HG03565 (cell line): Measurements from ENCODE around the gene BCAS3.

Experiments used
- ATAC-seq: cut with Tn5 transposase; IDR thresholded peaks from one replicate; pipeline ENCODE4 v1.9.1; 2021; ENCODE audit warnings: mild to moderate bottlenecking, moderate library complexity; ENCODE audit not compliant: unreplicated experiment

Gene BCAS3

DNA sequence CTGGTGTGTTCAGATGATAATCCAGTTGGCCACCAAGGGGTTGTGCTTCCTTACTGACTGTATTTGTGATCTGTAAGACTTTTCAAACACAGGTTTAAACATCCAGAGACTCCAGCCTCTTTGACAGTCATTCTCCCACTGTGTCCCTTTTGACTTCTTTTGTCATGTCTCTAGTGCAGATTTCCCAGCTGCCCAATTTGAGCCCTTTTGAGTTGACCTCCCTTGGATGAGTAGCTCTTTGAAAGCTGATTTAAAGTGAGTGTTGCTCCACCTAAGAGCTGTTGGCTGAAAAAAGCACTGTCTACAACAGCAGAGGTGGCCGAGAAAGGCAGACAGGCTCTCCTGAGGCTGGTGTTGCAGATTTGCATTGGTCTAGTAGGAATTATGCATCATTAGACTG, 533.6 kb downstream of the BCAS3 start:
- no peak for ATAC-seq

DNA sequence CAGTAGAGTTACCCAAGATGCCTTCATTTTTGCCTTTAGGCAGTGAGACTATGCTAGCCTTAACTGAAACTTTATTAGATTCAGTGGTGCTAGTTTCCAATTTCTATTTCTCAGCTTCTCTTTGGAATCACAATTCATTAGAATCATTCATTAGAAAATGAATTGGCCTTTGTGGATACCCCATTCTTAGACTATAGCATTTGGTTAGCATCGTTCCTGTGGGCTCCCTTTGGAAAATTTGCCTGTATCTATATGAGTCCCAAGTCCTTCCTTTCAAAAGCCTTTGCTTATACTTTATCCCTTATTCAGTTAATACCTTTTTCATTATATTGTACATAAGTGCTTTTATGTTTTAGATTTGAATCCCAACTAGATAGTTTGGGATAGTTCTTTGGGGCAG, 535.0 kb downstream of the BCAS3 start:
- ATAC-seq: no peak

DNA sequence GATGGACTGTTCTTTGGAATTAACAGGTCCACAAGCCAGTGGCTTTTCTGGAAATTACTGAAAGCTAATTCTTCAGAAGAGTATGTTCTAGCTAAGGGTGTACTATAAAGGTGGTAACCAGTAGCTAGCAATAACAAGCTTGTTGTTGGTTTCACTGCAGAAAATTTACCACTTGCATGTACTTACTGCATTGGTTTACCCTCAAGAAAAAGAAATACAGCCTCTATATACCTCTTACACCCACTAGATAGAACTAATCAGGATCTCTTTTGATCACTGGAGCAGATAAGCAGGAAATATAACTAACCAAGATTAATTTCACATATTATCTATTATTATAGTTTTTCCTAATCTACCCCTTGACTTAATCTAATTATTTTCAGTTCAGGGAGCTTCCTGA, 537.1 kb downstream of the BCAS3 start:
- no peak for ATAC-seq

DNA sequence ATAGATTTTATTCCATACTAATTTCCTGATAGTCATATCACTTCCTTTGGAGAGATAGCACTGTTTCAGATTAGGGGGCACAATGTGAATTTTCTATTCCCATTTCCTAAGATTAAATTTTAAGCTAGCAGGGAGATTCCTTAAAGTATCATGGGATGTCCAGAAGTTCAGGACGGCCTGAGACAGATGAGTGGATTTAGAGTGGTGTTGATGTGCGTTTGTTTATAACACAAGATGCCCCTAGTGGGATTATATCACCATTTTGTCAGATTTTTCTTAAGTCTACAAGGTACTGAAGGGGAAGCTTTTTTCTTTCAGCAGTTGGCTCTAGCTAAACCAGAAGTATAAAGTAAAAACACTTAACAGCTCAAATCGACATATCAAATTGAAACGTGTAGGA, 538.4 kb downstream of the BCAS3 start:
- ATAC-seq: no peak

DNA sequence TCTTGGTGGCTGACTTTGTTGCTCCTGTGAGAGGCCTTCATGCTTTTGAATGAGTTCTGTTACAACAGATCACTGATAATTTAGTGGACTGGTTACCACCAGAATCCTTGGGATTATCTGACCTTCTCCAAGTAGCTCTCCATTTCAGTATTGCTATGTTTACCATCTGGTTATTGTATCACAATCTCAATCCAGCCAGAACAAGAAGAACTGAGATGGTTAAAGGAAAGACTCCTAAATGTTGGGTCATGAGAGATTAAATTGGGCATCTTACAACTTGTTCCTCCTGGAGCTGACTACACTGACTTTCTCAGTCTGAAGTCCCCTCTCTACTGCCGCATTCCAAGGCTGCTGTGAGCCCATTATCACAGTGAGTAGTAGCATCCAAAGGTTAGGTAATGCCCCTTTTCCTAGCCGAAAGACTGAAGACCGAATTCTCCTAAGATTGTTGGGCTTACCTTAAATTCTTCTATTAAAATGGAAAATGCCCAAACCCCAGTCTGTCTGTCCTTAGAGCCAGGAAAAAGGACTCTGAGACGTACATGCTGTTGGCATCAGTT, 540.3 kb downstream of the BCAS3 start:
- no peak for ATAC-seq

DNA sequence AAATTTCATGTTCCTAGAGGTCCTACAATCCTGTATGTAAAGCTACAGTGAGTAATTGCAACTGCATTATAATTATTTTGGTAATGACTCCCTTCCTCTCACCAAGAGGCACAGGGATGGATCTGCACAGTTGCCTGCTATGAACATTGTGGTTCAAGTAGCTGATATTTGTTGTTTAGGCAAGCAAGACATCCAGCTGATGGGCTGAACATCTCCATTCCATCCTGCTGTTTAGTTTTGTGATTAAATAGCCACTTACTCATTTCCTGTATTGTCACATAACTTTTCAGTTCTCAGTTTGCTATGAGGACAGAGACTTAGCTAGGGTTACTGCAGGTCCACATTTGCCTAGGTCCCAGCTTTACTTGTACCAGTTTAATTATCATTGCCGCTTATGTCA, 540.8 kb downstream of the BCAS3 start:
- ATAC-seq: no peak

DNA sequence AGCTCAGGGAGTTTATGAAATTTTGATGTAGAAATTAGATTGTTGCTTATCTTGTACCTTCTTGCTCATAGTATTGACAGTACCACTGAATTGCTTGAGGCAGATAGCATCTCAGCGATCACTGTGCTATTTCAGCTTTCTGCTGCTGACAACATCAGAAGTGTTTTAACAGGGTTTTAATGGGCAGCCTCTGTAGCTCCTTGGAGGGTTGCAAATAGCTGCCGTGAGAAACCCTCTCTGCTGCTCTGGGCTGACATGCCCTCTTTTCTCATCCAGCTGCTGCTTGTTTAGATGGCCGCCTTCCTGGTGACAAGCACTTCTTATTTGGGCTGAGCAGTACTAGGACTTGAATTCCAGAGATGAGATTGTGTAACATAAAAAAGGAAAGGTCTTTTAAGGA, 541.8 kb downstream of the BCAS3 start:
- no peak for ATAC-seq

DNA sequence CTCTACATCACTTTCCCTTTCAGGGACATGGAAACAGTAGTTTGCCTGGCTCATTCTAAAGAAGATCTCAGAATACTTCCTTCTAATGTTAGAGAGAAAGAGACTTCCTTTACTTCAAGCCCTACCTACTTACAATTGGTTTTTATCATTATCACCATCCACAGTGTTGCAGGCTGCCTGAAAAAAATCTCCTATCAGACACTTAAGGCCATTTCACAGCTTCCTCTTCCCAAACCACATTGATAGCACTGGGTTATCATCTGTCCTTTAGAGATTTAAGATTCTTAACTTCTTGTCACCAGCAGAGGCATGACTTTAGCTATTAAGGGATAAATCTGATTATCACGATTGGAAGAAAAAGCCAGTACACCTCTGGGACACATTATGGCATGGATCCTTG, 543.5 kb downstream of the BCAS3 start:
- ATAC-seq: no peak

DNA sequence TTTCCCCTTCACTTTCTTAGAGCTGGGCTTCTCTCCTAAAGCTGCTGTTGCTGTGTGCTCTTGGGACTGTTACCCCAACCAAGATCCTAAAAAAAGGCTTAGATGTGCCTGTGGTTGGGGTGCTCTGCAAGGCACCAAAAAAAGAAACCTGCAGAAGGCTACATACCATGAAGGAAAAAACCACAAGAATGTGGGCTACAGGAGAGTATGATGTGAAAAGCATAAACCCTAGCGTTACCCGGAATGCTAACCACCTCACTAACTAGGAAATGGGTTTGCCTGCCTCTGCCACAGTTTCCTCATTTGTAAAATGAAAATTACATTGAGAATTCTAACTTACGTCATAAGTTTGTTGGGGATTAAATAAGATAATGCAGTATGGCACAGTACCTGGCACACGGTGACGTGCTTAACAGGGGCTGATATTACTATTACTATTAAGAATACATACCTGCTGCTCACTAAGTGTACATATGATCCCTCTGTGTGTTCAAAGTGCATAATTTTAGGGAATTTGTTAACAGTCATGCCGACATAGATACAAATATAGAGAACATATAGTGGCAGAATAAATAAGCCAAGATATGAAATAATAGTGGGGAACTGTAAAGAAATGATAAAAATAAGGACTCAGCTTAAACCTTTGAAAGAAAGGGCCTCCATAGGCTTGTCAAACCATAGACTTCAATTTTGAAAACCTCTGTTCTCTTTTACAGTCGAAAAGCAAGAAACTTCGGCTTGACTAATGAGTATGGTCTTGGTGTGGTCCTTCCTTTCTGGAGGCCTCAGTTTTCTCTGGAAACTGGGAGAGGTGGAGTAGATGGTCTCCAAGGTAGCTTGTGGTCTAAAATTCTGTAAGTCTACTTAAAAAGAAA, 544.2 kb downstream of the BCAS3 start:
- ATAC-seq: no peak

DNA sequence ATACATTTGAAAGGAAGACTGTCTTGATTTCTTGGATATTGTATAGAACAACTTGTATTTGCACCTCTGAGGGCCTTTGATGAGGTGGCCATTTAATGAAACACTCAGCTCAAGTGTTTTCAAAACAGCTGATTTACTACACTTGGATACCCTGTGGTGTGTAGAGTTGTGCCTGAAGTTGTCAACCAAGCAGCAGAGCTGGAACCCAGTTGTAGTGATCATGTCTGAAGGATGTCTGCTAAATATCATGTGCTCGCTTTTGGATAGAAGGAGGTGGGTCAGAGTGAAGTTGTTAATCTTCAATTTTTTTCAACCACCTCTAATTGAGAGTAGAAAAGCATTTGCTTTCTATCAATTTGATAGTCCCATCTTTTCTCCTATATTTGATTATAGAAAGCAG, 546.1 kb downstream of the BCAS3 start:
- ATAC-seq: no peak

DNA sequence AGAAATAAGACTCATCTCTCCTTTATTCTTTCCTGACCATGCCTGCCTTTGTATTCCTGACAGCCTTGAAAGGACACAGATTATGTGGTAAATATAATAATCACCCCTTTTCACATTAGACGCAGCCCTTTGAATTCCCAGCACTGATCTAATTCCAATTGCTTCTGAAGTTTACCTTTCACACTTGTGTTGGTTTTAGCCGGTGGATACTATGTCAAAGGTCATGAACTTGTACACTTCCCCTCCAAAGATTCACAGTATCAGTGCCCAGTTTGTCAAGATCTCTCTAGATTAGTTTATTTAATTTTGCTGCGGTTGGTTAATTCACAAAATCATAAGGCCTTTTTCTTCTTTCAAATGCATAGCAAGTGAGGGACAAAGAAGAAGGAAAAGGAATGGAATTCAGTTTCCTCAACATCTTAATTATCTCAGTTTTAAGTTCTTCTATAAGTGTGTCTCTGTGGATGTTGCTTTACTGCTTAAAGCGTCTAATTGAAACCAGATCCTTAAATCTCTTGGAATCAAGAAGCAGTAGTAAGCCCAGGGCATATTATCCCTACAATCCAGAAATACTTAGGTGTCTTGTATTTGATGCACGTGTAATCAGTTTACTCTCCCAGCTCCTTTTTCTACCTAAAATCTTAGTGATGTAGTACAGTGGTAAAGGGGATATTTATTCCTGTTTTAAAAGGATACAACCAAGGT, 547.7 kb downstream of the BCAS3 start:
- ATAC-seq: no peak

DNA sequence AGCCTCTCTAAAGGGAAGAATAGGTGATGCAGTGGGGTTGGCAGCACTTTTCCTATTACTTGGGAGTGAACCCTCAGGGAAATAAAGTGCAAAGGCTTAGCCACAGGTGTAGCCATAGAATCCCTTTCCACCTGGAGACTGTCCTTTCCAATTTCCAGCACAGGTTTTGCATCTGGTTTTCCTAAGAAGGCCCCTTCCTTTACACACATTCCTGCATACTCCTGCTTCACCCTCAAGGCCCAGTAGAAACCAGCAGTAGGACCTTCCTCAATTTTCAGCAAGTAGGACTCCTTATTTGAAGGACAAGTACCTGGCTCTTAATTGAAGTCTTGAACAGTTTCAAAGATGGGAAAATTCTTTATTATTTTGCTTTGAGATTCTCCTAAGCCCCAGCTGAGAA, 550.2 kb downstream of the BCAS3 start:
- ATAC-seq: no peak

DNA sequence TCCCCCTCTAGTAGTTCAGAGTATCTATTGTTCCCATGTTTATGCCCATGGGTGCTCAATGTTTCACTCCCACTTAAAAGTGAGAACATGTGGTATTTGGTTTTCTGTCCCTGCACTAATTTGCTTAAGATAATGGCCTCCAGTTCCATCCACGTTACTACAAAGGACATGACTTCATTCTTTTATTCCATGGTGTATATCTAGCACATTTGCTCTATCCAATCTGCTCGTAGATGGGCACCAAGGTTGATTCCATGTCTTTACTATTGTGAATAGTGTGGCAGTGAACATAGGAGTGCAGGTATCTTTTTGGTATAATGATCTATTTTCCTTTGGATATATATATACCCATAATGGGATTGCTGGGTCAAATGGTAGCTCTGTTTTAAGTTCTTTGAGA, 552.8 kb downstream of the BCAS3 start:
- no peak for ATAC-seq

DNA sequence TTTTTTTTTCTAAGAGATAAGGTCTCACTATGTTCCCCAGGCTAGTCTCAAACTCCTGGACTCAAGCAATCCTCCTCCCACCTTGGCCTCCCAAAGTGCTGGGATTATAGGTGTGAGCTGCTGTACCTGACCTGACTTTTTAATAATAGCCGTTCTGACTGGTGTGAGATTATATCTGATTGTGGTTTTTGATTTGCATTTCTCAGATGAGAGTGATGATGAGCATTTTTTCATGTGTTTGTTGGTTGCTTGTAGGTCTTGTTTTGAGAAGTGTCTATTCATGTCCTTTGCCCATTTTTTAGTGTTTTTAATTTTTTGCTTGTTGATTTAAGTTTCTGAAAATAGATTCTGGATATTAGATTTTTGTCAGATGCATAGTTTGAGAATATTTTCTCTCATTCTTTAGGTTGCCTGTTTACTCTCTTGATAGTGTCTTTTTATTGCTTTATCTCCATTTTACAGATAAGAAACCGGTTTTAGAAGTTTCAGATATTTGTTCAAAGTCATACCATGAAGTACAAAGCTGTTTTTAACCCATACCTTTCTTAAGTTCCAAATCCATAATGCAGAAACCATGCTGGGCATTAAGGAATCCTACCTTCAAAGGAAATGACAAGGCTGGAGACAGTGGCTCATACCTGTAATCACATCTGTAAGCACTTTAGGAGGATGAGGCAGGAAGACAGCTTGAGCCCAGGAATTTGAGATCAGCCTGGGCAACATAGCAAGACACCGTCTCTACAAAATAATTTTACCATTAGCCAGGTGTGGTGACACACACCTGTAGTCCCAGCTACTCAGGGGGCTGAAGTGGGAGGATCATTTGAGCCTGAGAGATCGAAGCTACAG, 553.5 kb downstream of the BCAS3 start:
- ATAC-seq: no peak

DNA sequence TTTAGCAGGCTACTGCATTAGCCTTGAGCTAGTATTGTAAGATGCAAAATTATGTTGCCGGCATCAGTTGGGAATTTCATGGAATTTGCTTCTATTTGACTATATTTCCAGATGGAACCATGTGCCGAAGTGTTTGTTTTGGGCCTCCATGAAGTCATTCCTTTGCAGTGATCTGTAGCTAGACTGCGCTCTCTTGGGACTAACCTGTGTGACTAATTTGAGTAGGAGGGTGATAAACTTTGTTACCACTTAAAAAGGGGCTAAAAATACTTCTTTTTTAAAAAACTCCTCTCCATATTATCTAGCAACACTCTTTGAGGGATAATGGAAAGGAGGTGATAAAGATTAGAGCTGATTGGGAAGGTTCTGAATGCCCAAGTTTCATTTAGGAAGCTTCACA, 555.2 kb downstream of the BCAS3 start:
- ATAC-seq: no peak

DNA sequence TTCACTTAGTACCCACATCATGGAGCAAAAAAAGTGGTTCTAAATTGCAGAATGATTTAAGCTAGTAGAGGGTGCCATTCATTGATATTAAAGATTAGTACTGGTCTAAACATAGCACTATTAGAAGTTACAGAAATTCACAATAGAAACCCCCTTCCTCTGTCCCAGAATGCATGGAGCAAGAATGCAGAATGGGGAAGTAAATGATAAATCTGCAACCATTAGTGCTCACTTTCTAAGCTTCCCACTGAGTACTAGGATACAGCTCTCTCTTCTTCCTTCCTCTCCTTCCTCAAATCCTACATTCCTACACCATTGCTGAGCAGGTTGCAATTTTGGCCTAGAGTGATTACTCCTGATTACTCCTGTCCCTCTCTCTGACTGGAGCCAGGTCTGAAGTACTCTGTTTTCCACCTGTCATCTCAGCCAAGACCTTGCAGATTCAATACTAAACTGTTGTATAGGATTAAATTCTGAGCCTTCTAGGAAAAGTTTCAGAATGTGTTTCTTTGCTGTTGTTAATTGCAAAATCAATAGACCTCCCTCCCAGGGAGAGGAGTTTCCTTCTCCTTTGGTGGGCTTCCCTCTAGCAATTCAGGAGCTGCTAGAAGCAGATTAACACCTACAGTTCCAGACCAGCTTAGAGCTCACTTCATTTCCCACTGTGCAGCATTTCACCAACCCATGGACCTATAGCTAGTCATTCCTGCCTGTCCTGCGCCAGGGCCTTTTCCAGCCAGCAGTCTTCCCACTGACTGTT, 556.5 kb downstream of the BCAS3 start:
- no peak for ATAC-seq

DNA sequence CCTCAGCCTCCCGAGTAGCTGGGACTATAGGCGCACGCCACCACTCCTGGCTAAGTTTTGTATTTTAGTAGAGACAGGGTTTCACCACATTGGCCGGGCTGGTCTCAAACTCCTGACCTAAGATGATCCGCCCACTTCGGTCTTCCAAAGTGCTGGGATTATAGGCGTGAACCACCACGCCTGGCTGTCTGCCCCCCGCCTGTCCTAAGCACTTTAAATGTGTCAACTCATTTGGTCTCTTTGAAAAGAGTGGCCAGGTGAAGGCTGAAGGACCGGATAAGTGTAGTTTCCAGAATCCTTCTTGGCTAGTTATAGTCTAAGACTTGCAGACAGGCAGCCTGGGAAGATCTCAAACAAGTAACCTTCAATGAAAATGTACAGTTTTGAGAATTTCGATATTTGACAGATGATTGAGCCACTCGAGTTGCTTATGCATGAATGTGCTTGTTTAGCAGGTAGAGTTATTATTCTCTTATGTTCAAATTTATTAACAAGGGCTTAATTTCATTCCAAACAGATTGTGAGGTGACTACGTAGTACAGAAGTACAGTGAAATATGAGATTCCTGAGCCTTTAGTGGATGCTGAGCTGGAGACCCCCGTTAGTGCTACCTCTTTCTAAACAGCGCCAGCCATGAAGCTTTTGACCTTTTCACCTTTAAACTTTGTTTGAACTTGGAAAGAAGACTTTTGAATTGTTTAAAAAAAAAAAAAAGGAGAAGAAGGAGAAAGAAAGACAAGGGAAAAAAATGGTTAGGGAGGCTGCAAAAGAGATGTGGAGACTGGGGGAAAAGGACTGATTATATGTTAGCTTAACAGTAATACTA, 557.6 kb downstream of the BCAS3 start:
- no peak for ATAC-seq

DNA sequence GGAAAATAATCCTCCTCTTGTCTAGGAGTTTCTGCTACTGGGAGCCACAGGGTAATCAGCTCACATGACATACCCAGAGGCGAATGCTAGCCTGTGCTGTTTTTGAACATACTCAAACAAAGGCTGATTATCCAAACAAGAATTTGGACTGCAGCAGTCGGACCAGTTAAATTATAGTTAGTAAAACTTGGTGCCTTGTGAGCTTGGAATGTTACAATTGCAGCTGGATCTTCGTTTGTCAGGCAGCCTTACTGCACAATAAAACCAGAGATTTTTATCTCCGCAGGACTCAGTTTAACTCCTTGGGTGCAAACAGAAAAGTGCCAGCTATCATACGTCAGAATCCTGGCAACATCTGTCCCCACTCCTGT, 558.2 kb downstream of the BCAS3 start:
- no peak for ATAC-seq

DNA sequence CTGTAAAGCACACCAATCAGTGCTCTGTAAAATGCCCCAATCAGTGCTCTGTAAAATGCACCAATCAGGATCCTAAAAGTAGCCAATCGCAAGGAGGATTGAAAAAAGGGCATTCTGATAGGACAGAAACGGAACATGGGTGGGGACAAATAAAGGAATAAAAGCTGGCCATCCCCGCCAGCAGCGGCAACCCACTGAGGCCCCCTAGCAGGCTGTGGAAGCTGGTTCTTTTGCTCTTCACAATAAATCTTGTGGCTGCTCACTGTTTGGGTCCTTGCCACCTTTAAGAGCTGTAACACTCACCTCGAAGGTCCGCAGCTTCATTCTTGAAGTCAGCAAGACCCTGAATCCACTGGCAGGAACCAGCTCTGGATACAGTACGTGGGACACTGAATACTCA, 559.6 kb downstream of the BCAS3 start:
- no peak for ATAC-seq

DNA sequence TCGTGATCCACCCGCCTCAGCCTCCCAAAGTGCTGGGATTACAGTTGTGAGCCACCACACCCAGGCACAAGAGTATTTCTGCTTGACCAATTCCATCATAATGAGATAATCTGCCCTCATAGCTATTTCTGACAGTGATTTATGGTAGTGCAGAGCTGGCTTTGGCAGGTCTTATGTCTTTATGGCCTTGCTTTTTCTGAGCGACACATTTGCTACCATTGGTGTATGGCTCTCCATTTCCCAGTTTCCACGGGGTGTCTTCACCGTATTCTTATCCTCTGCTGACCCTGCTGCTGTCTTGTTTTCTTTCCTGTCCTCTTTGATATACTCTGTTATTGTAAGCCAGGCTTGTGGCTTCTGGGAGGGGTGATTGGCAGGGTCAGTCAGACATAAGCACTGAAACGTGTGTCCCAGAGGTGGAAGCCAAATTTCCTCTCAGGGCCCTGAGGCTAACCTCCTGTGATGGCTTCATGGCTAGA, 560.8 kb downstream of the BCAS3 start:
- ATAC-seq: no peak
